GM21528 (cell line): ENCODE measurements around the gene OR10G2.
"Not testable (repeated sequence)": the region's sequence is repeated elsewhere in the genome, so short reads cannot be mapped to it uniquely, and the experiment has no call there.

ENCODE experiments used
- ATAC-seq: cut with Tn5 transposase; IDR thresholded peaks from one replicate; pipeline ENCODE4 v1.9.1; 2021; ENCODE audit warnings: mild to moderate bottlenecking, moderate library complexity; ENCODE audit not compliant: unreplicated experiment, low FRiP score

OR10G2 gene

GRCh38 chr14:21602181-21602580, 32.6 kb downstream of the OR10G2 start:
- not testable (repeated sequence) for ATAC-seq

- no peak for ATAC-seq
Measured at GRCh38 chr14:21589317-21589716, 45.4 kb downstream of the OR10G2 start.
